Gastrocnemius medialis (tissue), 4 donors: Measurements from ENCODE around the gene EYS.

Experiments
- CTCF ChIP-seq, 5 experiments: fragments of 450-650 bp in 3 of 5; fragments of 200-600 bp in 2 of 5; sonication (generic) in 2 of 5; IDR thresholded peaks in 4 of 5; conservative IDR thresholded peaks in 1 of 5; 1 replicate in 4 of 5; 2 replicates in 1 of 5; pipeline ENCODE4 v1.5.1; 2016 to 2019; ENCODE audit warnings: antibody characterized with exemption in 5 of 5, mild to moderate bottlenecking in 3 of 5, moderate library complexity in 3 of 5
- POLR2A ChIP-seq, 2 donors: fragments of 450-650 bp; IDR thresholded peaks; one replicate each; pipeline ENCODE4 v1.6.1; 2017; ENCODE audit warnings: antibody characterized with exemption in 2 of 2, mild to moderate bottlenecking in 2 of 2, moderate library complexity in 2 of 2

GRCh38 chr6:64170316-64170715 lies 1536.7 kb downstream of the EYS start:
- TF ChIP-seq CTCF (IDR thresholded peaks at IDR 0.05 in 4 of 5, conservative IDR thresholded peaks at IDR 0.05 in 1 of 5) (no peak), POLR2A (IDR thresholded peaks at IDR 0.05) (no peak)
